NCI-H146 (cell line): ENCODE results near the gene RAB11FIP3.

Experiments
- DNase-seq: peaks from one replicate; lab custom pipeline; 2025; lab: John Stamatoyannopoulos, UW

The RAB11FIP3 gene

GRCh38 chr16:424033-424622 is 1.3 kb upstream of the RAB11FIP3 start:
- peak; percentile 29 for DNase-seq

- peak; percentile 38 for DNase-seq
Measured at GRCh38 chr16:424623-425081, 797 bp upstream of the RAB11FIP3 start.

- peak; percentile 62 for DNase-seq
Measured at GRCh38 chr16:425740-426114, 278 bp downstream of the RAB11FIP3 start.

- peak; percentile 37 for DNase-seq
Measured at GRCh38 chr16:426115-426905, 861 bp downstream of the RAB11FIP3 start.

- DNase-seq = peak; percentile 37
Measured at GRCh38 chr16:426906-427249, 1.4 kb downstream of the RAB11FIP3 start.

- DNase-seq = no peak
Measured at GRCh38 chr16:427250-427649, 1.8 kb downstream of the RAB11FIP3 start.

GRCh38 chr16:430904-431303 is 5.5 kb downstream of the RAB11FIP3 start:
- DNase-seq = no peak

- no peak for DNase-seq
Measured at GRCh38 chr16:440627-441026, 15.2 kb downstream of the RAB11FIP3 start.

GRCh38 chr16:441447-441846 is 16.0 kb downstream of the RAB11FIP3 start:
- peak; percentile 30 for DNase-seq

- no peak for DNase-seq
Measured at GRCh38 chr16:442976-443375, 17.5 kb downstream of the RAB11FIP3 start.

- DNase-seq = no peak
Measured at GRCh38 chr16:444027-444426, 18.6 kb downstream of the RAB11FIP3 start.

GRCh38 chr16:445566-445965 is 20.1 kb downstream of the RAB11FIP3 start:
- peak; percentile 38 for DNase-seq

GRCh38 chr16:450385-450784 is 24.9 kb downstream of the RAB11FIP3 start:
- no peak for DNase-seq

GRCh38 chr16:450785-451512 is 25.5 kb downstream of the RAB11FIP3 start:
- peak; percentile 94 for DNase-seq

GRCh38 chr16:454397-454940 is 29.0 kb downstream of the RAB11FIP3 start:
- no peak for DNase-seq

GRCh38 chr16:455453-455852 is 30.0 kb downstream of the RAB11FIP3 start:
- DNase-seq = no peak

- DNase-seq = no peak
Measured at GRCh38 chr16:456891-457483, 31.5 kb downstream of the RAB11FIP3 start.

GRCh38 chr16:457732-458400 is 32.4 kb downstream of the RAB11FIP3 start:
- no peak for DNase-seq

- DNase-seq = no peak
Measured at GRCh38 chr16:459761-460160, 34.3 kb downstream of the RAB11FIP3 start.

GRCh38 chr16:460787-461186 is 35.3 kb downstream of the RAB11FIP3 start:
- DNase-seq = no peak

- no peak for DNase-seq
Measured at GRCh38 chr16:463071-463470, 37.6 kb downstream of the RAB11FIP3 start.

- DNase-seq = no peak
Measured at GRCh38 chr16:466651-467050, 41.2 kb downstream of the RAB11FIP3 start.
